Eye (tissue), 1 donor: ENCODE measurements around the gene ERC1.
"Not testable (repeated sequence)": the region's sequence is repeated elsewhere in the genome, so short reads cannot be mapped to it uniquely, and the experiment has no call there.

Source experiments
- DNase-seq: peaks from one replicate; pipeline ENCODE4 v3.0.0-alpha.2; 2015

Gene ERC1

GRCh38 chr12:1246637-1247036, 255.6 kb downstream of the ERC1 start:
- no peak for DNase-seq

GRCh38 chr12:1250641-1251040, 259.6 kb downstream of the ERC1 start:
- DNase-seq = no peak

- DNase-seq = peak; percentile 44
Observed at GRCh38 chr12:1252758-1253157, 261.7 kb downstream of the ERC1 start.

- not testable (repeated sequence) for DNase-seq
Observed at GRCh38 chr12:1255125-1255524, 264.1 kb downstream of the ERC1 start.

GRCh38 chr12:1255854-1256253, 264.8 kb downstream of the ERC1 start:
- DNase-seq = not testable (repeated sequence)

- DNase-seq = no peak
Observed at GRCh38 chr12:1256285-1256684, 265.3 kb downstream of the ERC1 start.

- no peak for DNase-seq
Observed at GRCh38 chr12:1256991-1257390, 266.0 kb downstream of the ERC1 start.

GRCh38 chr12:1262011-1262410, 271.0 kb downstream of the ERC1 start:
- DNase-seq = no peak

GRCh38 chr12:1267243-1267642, 276.2 kb downstream of the ERC1 start:
- no peak for DNase-seq

GRCh38 chr12:1272142-1272541, 281.1 kb downstream of the ERC1 start:
- DNase-seq = no peak

GRCh38 chr12:1273051-1273450, 282.0 kb downstream of the ERC1 start:
- DNase-seq = no peak

GRCh38 chr12:1277905-1278304, 286.9 kb downstream of the ERC1 start:
- DNase-seq = peak; percentile 57

- DNase-seq = no peak
Observed at GRCh38 chr12:1279050-1279449, 288.0 kb downstream of the ERC1 start.

- DNase-seq = no peak
Observed at GRCh38 chr12:1280059-1280458, 289.0 kb downstream of the ERC1 start.

- DNase-seq = no peak
Observed at GRCh38 chr12:1281683-1282366, 290.8 kb downstream of the ERC1 start.

GRCh38 chr12:1282670-1283315, 291.8 kb downstream of the ERC1 start:
- DNase-seq = peak; percentile 49

- DNase-seq = peak; percentile 33
Observed at GRCh38 chr12:1283316-1283715, 292.3 kb downstream of the ERC1 start.

- no peak for DNase-seq
Observed at GRCh38 chr12:1284611-1285010, 293.6 kb downstream of the ERC1 start.

GRCh38 chr12:1287446-1287975, 296.5 kb downstream of the ERC1 start:
- no peak for DNase-seq

- DNase-seq = no peak
Observed at GRCh38 chr12:1288333-1288732, 297.3 kb downstream of the ERC1 start.

GRCh38 chr12:1289371-1290155, 298.5 kb downstream of the ERC1 start:
- DNase-seq = no peak

GRCh38 chr12:1290716-1291115, 299.7 kb downstream of the ERC1 start:
- DNase-seq = no peak

GRCh38 chr12:1291601-1292332, 300.7 kb downstream of the ERC1 start:
- DNase-seq = peak; percentile 73
